Gastrocnemius medialis (tissue), 4 donors: ENCODE data around the gene ZNF654. TPM values are rescaled to one million over a fixed set of nuclear protein-coding genes. Genes with fewer than 3 reads are reported as not detected.

Experiments
- ATAC-seq, 2 donors: fragments of 150-250 bp; one replicate each; pipeline ENCODE4 v1.9.1; 2016
- DNase-seq, 2 donors: peaks; one replicate each; pipeline ENCODE4 v3.0.0-alpha.2; 2019
- H3K27ac ChIP-seq, 4 donors: fragments of 200-600 bp; sonication (generic); 1 replicate in 1 of 4; 2 replicates in 3 of 4; pipeline ENCODE4 v1.5.1; 2016 to 2018; ENCODE audit warnings: mild to moderate bottlenecking in 2 of 4, moderate library complexity in 1 of 4
- H3K27me3 ChIP-seq, 3 donors: fragments of 200-600 bp; sonication (generic) in 2 of 3; 1 replicate in 1 of 3; 2 replicates in 2 of 3; pipeline versions ENCODE4 v1.5.1 to v1.6.0; 2016 to 2019; ENCODE audit warnings: mild to moderate bottlenecking in 1 of 3, moderate library complexity in 1 of 3
- H3K36me3 ChIP-seq, 2 donors: fragments of 200-600 bp; sonication (generic) in 1 of 2; one replicate each; pipeline ENCODE4 v1.5.1; 2017 to 2018
- H3K4me1 ChIP-seq, 2 donors: fragments of 200-600 bp; sonication (generic) in 1 of 2; one replicate each; pipeline ENCODE4 v1.5.1; 2016 to 2017; ENCODE audit warnings: mild to moderate bottlenecking in 2 of 2
- H3K4me3 ChIP-seq, 4 donors: fragments of 200-600 bp; sonication (generic) in 3 of 4; 1 replicate in 1 of 4; 2 replicates in 3 of 4; pipeline ENCODE4 v1.5.1; 2016 to 2019; ENCODE audit warnings: mild to moderate bottlenecking in 2 of 4
- H3K9me3 ChIP-seq, 3 donors: fragments of 200-600 bp; sonication (generic) in 2 of 3; 1 replicate in 1 of 3; 2 replicates in 2 of 3; pipeline ENCODE4 v1.5.1; 2016 to 2019
- CTCF ChIP-seq, 5 experiments: fragments of 450-650 bp in 3 of 5; fragments of 200-600 bp in 2 of 5; sonication (generic) in 2 of 5; IDR thresholded peaks in 4 of 5; conservative IDR thresholded peaks in 1 of 5; 1 replicate in 4 of 5; 2 replicates in 1 of 5; pipeline ENCODE4 v1.5.1; 2016 to 2019; ENCODE audit warnings: antibody characterized with exemption in 5 of 5, mild to moderate bottlenecking in 3 of 5, moderate library complexity in 3 of 5
- POLR2A ChIP-seq, 2 donors: fragments of 450-650 bp; IDR thresholded peaks; one replicate each; pipeline ENCODE4 v1.6.1; 2017; ENCODE audit warnings: antibody characterized with exemption in 2 of 2, mild to moderate bottlenecking in 2 of 2, moderate library complexity in 2 of 2
- in situ Hi-C, 4 donors: fragments of 200-750 bp; cut with MboI; loops; one replicate each; pipeline versions ENCODE4 v1.15.0 to v1.8.0; 2017; ENCODE audit warnings: low sequenced_read_pairs in 4 of 4
- intact Hi-C: fragments of 100-400 bp; cut with DNase I; formaldehyde crosslinking; loops from one replicate; pipeline ENCODE4 v1.15.1; 2023; ENCODE audit warnings: low total_unique reads
- total RNA-seq, 4 donors: library from RNA; depleted of rRNA; stranded (reverse); fragments of >200 nt; gene quantifications; one replicate each; pipeline versions ENCODE4 v1.1.0 to v1.2.3, GENCODE V29; 2016

The ZNF654 gene
- total RNA-seq, 4 donors from 2014 or later: 7.8 to 12.5 (median 9.8) TPM

DNA sequence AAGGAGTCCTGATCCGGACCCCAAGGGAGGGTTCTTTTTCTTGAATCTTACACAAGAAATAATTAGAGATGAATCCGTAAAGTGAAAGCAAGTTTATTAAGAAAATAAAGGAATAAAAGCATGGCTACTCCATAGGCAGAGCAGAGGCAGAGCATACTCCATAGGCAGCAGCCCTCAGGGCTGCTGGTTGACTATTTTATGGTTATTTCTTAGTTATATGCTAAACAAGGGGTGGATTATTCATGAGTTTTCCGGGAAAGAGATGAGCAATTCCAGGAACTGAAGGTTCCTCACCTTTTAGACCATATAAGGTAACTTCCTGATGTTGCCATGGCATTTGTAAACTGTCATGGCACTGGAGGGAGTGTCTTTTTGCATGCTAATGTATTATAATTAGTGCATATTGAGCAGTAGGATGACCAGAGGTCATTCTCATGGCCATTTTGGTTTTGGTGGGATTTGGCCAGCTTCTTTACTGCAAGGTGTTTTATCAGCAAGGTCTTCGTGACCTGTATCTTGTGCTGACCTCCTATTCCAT lies 132.9 kb downstream of the ZNF654 start:
- intact Hi-C loops (no loop called here), in situ Hi-C loops (no loop called here)
- Histone ChIP-seq H3K36me3 (no peaks in the 10 kb centered on the region), H3K4me3 (no peak overlapping the region), H3K4me1 (no peaks in the 10 kb centered on the region), H3K27me3 (no peaks in the 10 kb centered on the region), H3K27ac (no peak overlapping the region), H3K9me3 (no peaks in the 10 kb centered on the region)
- TF ChIP-seq POLR2A (IDR thresholded peaks at IDR 0.05) (no peak), CTCF (IDR thresholded peaks at IDR 0.05 in 4 of 5, conservative IDR thresholded peaks at IDR 0.05 in 1 of 5) (no peak)
- ATAC-seq: no peak
- DNase-seq: no peak

GRCh38 chr3:88192631-88193030 lies 133.6 kb downstream of the ZNF654 start:
- no peak for TF ChIP-seq POLR2A (IDR thresholded peaks at IDR 0.05)
- no peak for DNase-seq
- Histone ChIP-seq H3K4me1 (no peaks in the 10 kb centered on the region), H3K36me3 (no peaks in the 10 kb centered on the region), H3K27ac (no peak overlapping the region), H3K9me3 (no peaks in the 10 kb centered on the region), H3K4me3 (no peak overlapping the region), H3K27me3 (no peaks in the 10 kb centered on the region)
- in situ Hi-C loops (no loop called here), intact Hi-C loops (no loop called here)
- no peak for ATAC-seq

Other genes with a start within 250 kb of the ZNF654 start
- 10 to 100 TPM; 25.9 to 47.3 (median 41.7) TPM for gene CGGBP1, start 250 bp upstream of the ZNF654 start, total RNA-seq
- 10 to 100 TPM in 1 of 4 donors, 1 to 10 TPM in 3; 6.0 to 14.5 (median 8.5) TPM for gene C3orf38, start 90.7 kb downstream of the ZNF654 start, total RNA-seq